RWPE2 (cell line): ENCODE measurements around the gene MCRIP2.

ENCODE experiments used
- ATAC-seq: fragments of 200-7000 bp; cut with Tn5 transposase; 3 replicates; pipeline ENCODE4 v1.9.1; 2021; ENCODE audit warnings: low read depth
- DNase-seq: peaks from one replicate; pipeline ENCODE4 v3.0.0-alpha.2; 2020; ENCODE audit warnings: low spot score
- H3K27ac ChIP-seq: fragments of 450-650 bp; 2 replicates; pipeline ENCODE4 v1.5.1; 2017; ENCODE audit warnings: mild to moderate bottlenecking; ENCODE audit not compliant: poor library complexity, severe bottlenecking
- H3K27me3 ChIP-seq: fragments of 250-450 bp; sonication (Bioruptor Pico); 2 replicates; pipeline ENCODE4 v1.5.1; 2021; ENCODE audit warnings: mild to moderate bottlenecking, moderate library complexity; ENCODE audit not compliant: insufficient read depth, poor library complexity, severe bottlenecking
- H3K36me3 ChIP-seq: fragments of 250-450 bp; sonication (Bioruptor Pico); 2 replicates; pipeline ENCODE4 v1.5.1; 2020; ENCODE audit warnings: low read depth, mild to moderate bottlenecking, moderate library complexity
- H3K4me1 ChIP-seq: fragments of 250-450 bp; sonication (Bioruptor Pico); 2 replicates; pipeline ENCODE4 v1.5.1; 2021; ENCODE audit warnings: mild to moderate bottlenecking, moderate library complexity; ENCODE audit not compliant: insufficient read depth, poor library complexity, severe bottlenecking
- H3K4me3 ChIP-seq: fragments of 250-450 bp; sonication (Bioruptor Pico); 2 replicates; pipeline ENCODE4 v1.5.1; 2021; ENCODE audit warnings: mild to moderate bottlenecking, moderate library complexity; ENCODE audit not compliant: severe bottlenecking
- H3K9me3 ChIP-seq: fragments of 250-450 bp; sonication (Bioruptor Pico); 2 replicates; pipeline ENCODE4 v1.5.1; 2021; ENCODE audit warnings: mild to moderate bottlenecking, moderate library complexity; ENCODE audit not compliant: severe bottlenecking
- TF ChIP-seq, protein P1 (sequence below): fragments of 450-650 bp; IDR thresholded peaks from one replicate; pipeline ENCODE4 v1.5.1; 2017; ENCODE audit warnings: mild to moderate bottlenecking, moderate library complexity; ENCODE audit not compliant: poor library complexity, severe bottlenecking

MCRIP2 gene

DNA sequence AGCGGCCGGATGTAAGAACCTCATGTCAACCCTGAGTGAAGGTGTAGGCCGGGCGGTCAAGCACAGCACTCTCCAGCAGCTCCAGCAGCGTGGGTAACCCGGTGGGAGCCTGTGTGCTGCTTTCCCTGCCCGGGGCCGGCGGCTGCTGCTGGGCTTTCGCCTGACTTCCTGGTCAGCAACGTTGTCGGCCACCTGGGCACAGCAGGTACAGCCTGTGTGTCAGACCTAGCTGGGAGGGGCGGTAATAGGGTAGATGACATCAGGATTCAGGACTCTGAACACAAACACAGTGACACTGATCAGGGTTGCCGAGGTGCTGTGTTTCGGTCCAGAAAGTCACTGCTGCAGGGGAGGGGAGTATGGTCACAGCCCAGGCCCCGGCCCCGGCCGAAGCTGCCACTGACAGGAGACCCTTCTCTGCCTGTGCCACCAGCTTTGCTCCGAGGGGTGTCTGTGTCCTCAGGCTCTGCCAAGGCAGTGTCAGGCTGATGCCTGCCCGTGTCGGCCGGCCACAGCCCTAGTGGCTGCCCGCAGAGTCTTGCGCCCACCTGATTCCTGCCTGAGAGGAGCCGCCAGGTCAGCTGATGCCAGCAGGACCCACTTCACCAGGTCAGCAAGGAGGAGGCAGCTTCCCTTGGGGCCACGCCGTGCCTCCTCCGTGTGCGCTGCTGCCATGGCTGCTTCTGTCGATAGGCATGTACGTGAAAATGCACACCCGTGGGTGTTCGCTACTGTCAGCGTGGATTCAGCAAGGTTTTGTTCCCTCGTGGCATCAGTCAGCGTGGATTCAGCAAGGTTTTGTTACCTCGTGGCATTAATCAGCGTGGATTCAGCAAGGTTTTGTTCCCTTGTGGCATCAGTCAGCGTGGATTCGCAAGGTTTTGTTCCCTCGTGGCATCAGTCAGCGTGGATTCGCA, 42.5 kb upstream of the MCRIP2 start:
- ATAC-seq (no peak), DNase-seq (peak; percentile 57)
- peaks cover 5% of the 10 kb centered on the region for H3K4me1 ChIP-seq
- no peak overlapping the region for H3K4me3 ChIP-seq
- TF ChIP-seq, protein P1, sequence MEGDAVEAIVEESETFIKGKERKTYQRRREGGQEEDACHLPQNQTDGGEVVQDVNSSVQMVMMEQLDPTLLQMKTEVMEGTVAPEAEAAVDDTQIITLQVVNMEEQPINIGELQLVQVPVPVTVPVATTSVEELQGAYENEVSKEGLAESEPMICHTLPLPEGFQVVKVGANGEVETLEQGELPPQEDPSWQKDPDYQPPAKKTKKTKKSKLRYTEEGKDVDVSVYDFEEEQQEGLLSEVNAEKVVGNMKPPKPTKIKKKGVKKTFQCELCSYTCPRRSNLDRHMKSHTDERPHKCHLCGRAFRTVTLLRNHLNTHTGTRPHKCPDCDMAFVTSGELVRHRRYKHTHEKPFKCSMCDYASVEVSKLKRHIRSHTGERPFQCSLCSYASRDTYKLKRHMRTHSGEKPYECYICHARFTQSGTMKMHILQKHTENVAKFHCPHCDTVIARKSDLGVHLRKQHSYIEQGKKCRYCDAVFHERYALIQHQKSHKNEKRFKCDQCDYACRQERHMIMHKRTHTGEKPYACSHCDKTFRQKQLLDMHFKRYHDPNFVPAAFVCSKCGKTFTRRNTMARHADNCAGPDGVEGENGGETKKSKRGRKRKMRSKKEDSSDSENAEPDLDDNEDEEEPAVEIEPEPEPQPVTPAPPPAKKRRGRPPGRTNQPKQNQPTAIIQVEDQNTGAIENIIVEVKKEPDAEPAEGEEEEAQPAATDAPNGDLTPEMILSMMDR = no peak
- no peak overlapping the region for H3K27ac ChIP-seq
- H3K27me3 ChIP-seq = no peaks in the 10 kb centered on the region
- H3K9me3 ChIP-seq = peaks cover 2% of the 10 kb centered on the region
- 0 out of 2 replicates have a peak, but pooled peaks cover 3% of the 10 kb centered on the region for H3K36me3 ChIP-seq

- Histone ChIP-seq H3K9me3 (peaks cover 2% of the 10 kb centered on the region), H3K36me3 (0 out of 2 replicates have a peak, but pooled peaks cover 3% of the 10 kb centered on the region), H3K4me1 (peaks cover 3% of the 10 kb centered on the region), H3K27me3 (no peaks in the 10 kb centered on the region), H3K4me3 (no peak overlapping the region), H3K27ac (no peak overlapping the region)
- DNase-seq (no peak), ATAC-seq (peak; percentile 48; the same call in 2 of the 3 replicates)
- TF ChIP-seq, protein P1 = peak; percentile 44
These were observed 40.8 kb upstream of the MCRIP2 start for GRCh38 chr16:600781-601180.

GRCh38 chr16:603933-604332, 37.7 kb upstream of the MCRIP2 start:
- Histone ChIP-seq H3K27me3 (no peaks in the 10 kb centered on the region), H3K27ac (no peak overlapping the region), H3K36me3 (0 out of 2 replicates have a peak, but pooled peaks cover 3% of the 10 kb centered on the region), H3K4me1 (no peaks in the 10 kb centered on the region), H3K9me3 (peaks cover 2% of the 10 kb centered on the region), H3K4me3 (no peak overlapping the region)
- DNase-seq (no peak), ATAC-seq (no peak)
- TF ChIP-seq, protein P1 = no peak

GRCh38 chr16:606656-607307, 34.8 kb upstream of the MCRIP2 start:
- Histone ChIP-seq H3K27me3 (no peaks in the 10 kb centered on the region), H3K27ac (no peak overlapping the region), H3K4me3 (no peak overlapping the region), H3K36me3 (no peaks in the 10 kb centered on the region), H3K4me1 (peaks cover 5% of the 10 kb centered on the region), H3K9me3 (no peaks in the 10 kb centered on the region)
- ATAC-seq (no peak), DNase-seq (no peak)
- TF ChIP-seq, protein P1 = no peak

DNA sequence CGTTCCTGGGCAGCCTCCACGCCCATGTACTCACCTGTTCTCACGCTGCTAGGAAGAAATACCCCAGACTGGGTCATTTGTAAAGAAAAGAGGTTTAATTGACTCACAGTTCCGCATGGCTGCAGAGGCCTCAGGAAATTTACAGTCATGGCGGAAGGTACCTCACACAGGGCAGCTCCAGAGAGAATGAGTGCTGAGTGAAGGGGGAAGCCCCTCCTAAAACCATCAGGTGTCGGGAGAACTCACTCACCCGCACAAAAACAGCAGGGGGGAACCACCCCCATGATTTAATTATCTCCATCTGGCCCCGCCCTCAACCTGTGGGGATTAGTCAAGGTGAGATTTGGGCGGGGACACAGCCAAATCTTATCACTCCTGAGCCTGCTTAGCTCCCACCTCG, 33.6 kb upstream of the MCRIP2 start:
- TF ChIP-seq, protein P1 = no peak
- no peak for DNase-seq
- no peak for ATAC-seq
- H3K27me3 ChIP-seq = no peaks in the 10 kb centered on the region
- H3K4me3 ChIP-seq = no peak overlapping the region
- no peak overlapping the region for H3K27ac ChIP-seq
- no peaks in the 10 kb centered on the region for H3K36me3 ChIP-seq
- no peaks in the 10 kb centered on the region for H3K9me3 ChIP-seq
- peaks cover 5% of the 10 kb centered on the region for H3K4me1 ChIP-seq
